HL-60 (cell line): ENCODE measurements around the gene ARHGAP27.

ENCODE experiments used
- POLR2AphosphoS5 ChIP-seq: IDR thresholded peaks from 2 replicates; pipeline ENCODE4 v1.6.1; 2012; ENCODE audit warnings: low read depth
- SPI1 ChIP-seq: IDR thresholded peaks from 2 replicates; pipeline ENCODE4 v1.6.1; 2012; ENCODE audit warnings: low read depth, mild to moderate bottlenecking, borderline replicate concordance
- TF ChIP-seq, protein P1 (sequence below): IDR thresholded peaks from one replicate; pipeline ENCODE4 v1.5.1; 2011; ENCODE audit warnings: low read length, control low read depth, inconsistent platforms; ENCODE audit not compliant: insufficient read depth
- TF ChIP-seq, protein P2 (sequence below): IDR thresholded peaks from 2 replicates; pipeline ENCODE4 v1.6.1; 2012; ENCODE audit warnings: low read depth; ENCODE audit not compliant: insufficient replicate concordance

DNA sequence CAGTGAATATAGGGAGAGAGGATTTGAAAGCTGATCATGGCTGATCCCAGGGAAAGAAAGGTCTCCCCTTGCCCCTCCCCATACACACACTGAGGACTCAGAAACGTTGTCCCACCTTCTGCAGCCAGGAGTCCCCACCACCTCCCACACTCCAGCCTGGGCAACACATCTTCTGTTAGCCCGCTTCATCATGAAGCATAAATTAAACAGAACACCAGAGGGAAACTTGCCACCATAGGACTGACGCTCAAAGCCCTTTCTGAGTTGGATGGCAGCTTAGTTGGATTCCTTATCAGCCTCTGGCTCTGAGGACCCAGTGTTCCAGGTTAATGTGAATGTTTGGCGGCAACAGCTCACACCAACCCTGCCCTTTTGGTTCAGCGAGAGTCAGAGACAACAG lies 33.9 kb downstream of the ARHGAP27 start:
- TF ChIP-seq, protein P1, sequence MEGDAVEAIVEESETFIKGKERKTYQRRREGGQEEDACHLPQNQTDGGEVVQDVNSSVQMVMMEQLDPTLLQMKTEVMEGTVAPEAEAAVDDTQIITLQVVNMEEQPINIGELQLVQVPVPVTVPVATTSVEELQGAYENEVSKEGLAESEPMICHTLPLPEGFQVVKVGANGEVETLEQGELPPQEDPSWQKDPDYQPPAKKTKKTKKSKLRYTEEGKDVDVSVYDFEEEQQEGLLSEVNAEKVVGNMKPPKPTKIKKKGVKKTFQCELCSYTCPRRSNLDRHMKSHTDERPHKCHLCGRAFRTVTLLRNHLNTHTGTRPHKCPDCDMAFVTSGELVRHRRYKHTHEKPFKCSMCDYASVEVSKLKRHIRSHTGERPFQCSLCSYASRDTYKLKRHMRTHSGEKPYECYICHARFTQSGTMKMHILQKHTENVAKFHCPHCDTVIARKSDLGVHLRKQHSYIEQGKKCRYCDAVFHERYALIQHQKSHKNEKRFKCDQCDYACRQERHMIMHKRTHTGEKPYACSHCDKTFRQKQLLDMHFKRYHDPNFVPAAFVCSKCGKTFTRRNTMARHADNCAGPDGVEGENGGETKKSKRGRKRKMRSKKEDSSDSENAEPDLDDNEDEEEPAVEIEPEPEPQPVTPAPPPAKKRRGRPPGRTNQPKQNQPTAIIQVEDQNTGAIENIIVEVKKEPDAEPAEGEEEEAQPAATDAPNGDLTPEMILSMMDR: no peak
- TF ChIP-seq SPI1: no peak
- no peak for TF ChIP-seq POLR2AphosphoS5
- TF ChIP-seq, protein P2, sequence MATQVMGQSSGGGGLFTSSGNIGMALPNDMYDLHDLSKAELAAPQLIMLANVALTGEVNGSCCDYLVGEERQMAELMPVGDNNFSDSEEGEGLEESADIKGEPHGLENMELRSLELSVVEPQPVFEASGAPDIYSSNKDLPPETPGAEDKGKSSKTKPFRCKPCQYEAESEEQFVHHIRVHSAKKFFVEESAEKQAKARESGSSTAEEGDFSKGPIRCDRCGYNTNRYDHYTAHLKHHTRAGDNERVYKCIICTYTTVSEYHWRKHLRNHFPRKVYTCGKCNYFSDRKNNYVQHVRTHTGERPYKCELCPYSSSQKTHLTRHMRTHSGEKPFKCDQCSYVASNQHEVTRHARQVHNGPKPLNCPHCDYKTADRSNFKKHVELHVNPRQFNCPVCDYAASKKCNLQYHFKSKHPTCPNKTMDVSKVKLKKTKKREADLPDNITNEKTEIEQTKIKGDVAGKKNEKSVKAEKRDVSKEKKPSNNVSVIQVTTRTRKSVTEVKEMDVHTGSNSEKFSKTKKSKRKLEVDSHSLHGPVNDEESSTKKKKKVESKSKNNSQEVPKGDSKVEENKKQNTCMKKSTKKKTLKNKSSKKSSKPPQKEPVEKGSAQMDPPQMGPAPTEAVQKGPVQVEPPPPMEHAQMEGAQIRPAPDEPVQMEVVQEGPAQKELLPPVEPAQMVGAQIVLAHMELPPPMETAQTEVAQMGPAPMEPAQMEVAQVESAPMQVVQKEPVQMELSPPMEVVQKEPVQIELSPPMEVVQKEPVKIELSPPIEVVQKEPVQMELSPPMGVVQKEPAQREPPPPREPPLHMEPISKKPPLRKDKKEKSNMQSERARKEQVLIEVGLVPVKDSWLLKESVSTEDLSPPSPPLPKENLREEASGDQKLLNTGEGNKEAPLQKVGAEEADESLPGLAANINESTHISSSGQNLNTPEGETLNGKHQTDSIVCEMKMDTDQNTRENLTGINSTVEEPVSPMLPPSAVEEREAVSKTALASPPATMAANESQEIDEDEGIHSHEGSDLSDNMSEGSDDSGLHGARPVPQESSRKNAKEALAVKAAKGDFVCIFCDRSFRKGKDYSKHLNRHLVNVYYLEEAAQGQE: no peak
